Measurements from ENCODE around the gene KCNIP4. TPM values are rescaled to one million over a fixed set of nuclear protein-coding genes. Genes with fewer than 3 reads are reported as not detected.

The KCNIP4 gene
- polyA plus RNA-seq, 1 donor (not counting 4 experiments of a cell fraction or from before 2014, with no cell fraction given) = 0.07 TPM

GRCh38 chr4:20816287-20816686 is 1132.3 kb downstream of the KCNIP4 start:
- Histone ChIP-seq H3K9me1 (ENCODE audit: control insufficient read depth, extremely low read depth, insufficient read depth, low read length) (no peaks in the 10 kb centered on the region), H3K4me2 (ENCODE audit: control insufficient read depth, extremely low read depth, insufficient read depth, low read depth, low read length) (no peak overlapping the region), H3K4me1 (ENCODE audit: control insufficient read depth, extremely low read depth, insufficient read depth, low read length) (no peaks in the 10 kb centered on the region), H3K27me3 (ENCODE audit: control insufficient read depth, extremely low read depth, insufficient read depth, low read length) (no peaks in the 10 kb centered on the region), H2AFZ (ENCODE audit: control insufficient read depth, low read length) (no peak overlapping the region), H4K20me1 (ENCODE audit: control insufficient read depth, extremely low read depth, insufficient read depth, low read length) (no peaks in the 10 kb centered on the region), H3K4me3 (ENCODE audit: control insufficient read depth in 2 of 3, extremely low read depth in 1 of 3, insufficient read depth in 2 of 3, low read depth in 1 of 3, low read length in 3 of 3) (no peak overlapping the region), H3K79me2 (ENCODE audit: control insufficient read depth, insufficient read depth, low read length) (no peaks in the 10 kb centered on the region), H3K9me3 (ENCODE audit: control insufficient read depth, low read depth, low read length) (no peaks in the 10 kb centered on the region), H3K9ac (ENCODE audit: control insufficient read depth, extremely low read depth, insufficient read depth, low read length) (no peak overlapping the region), H3K36me3 (ENCODE audit: control insufficient read depth in 2 of 2, extremely low read depth in 1 of 2, insufficient read depth in 2 of 2, low read length in 2 of 2) (no peaks in the 10 kb centered on the region), H3K27ac (ENCODE audit: control insufficient read depth, insufficient read depth, low read length) (no peak overlapping the region)
- FAIRE-seq (no peak), DNase-seq (ENCODE audit: low read depth, low spot score) (no peak)
- TF ChIP-seq CTCF (optimal IDR thresholded peaks at IDR 0.05 in 1 of 3, IDR thresholded peaks at IDR 0.05 in 1 of 3, conservative IDR thresholded peaks at IDR 0.05 in 1 of 3; ENCODE audit: extremely low read depth in 1 of 3, insufficient read depth in 2 of 3, low read length in 3 of 3) (no peak), EZH2 (IDR thresholded peaks at IDR 0.05; ENCODE audit: low read length) (no peak)
- dilution Hi-C loops (cut with MboI; ENCODE audit: extremely low pct_ligation_motif_present, low sequenced_read_pairs) = no loop called here

GRCh38 chr4:20813700-20814099 is 1134.9 kb downstream of the KCNIP4 start:
- no peaks in the 10 kb centered on the region for H3K27me3 ChIP-seq (ENCODE audit: control insufficient read depth, extremely low read depth, insufficient read depth, low read length)
- H3K79me2 ChIP-seq (ENCODE audit: control insufficient read depth, insufficient read depth, low read length) = no peaks in the 10 kb centered on the region
- TF ChIP-seq CTCF (optimal IDR thresholded peaks at IDR 0.05 in 1 of 3, IDR thresholded peaks at IDR 0.05 in 1 of 3, conservative IDR thresholded peaks at IDR 0.05 in 1 of 3; ENCODE audit: extremely low read depth in 1 of 3, insufficient read depth in 2 of 3, low read length in 3 of 3) = no peak
- no peak for TF ChIP-seq EZH2 (IDR thresholded peaks at IDR 0.05; ENCODE audit: low read length)
- DNase-seq (ENCODE audit: low read depth, low spot score) (no peak), FAIRE-seq (no peak)
- H3K4me1 ChIP-seq (ENCODE audit: control insufficient read depth, extremely low read depth, insufficient read depth, low read length) = peaks cover 12% of the 10 kb centered on the region
- H3K27ac ChIP-seq (ENCODE audit: control insufficient read depth, insufficient read depth, low read length) = no peak overlapping the region
- H3K4me2 ChIP-seq (ENCODE audit: control insufficient read depth, extremely low read depth, insufficient read depth, low read depth, low read length) = no peak overlapping the region
- H3K9ac ChIP-seq (ENCODE audit: control insufficient read depth, extremely low read depth, insufficient read depth, low read length) = no peak overlapping the region
- no peaks in the 10 kb centered on the region for H4K20me1 ChIP-seq (ENCODE audit: control insufficient read depth, extremely low read depth, insufficient read depth, low read length)
- no peak overlapping the region for H2AFZ ChIP-seq (ENCODE audit: control insufficient read depth, low read length)
- dilution Hi-C loops (cut with MboI; ENCODE audit: extremely low pct_ligation_motif_present, low sequenced_read_pairs) = no loop called here
- no peaks in the 10 kb centered on the region for H3K36me3 ChIP-seq (ENCODE audit: control insufficient read depth in 2 of 2, extremely low read depth in 1 of 2, insufficient read depth in 2 of 2, low read length in 2 of 2)
- H3K4me3 ChIP-seq (ENCODE audit: control insufficient read depth in 2 of 3, extremely low read depth in 1 of 3, insufficient read depth in 2 of 3, low read depth in 1 of 3, low read length in 3 of 3) = no peak overlapping the region
- no peaks in the 10 kb centered on the region for H3K9me1 ChIP-seq (ENCODE audit: control insufficient read depth, extremely low read depth, insufficient read depth, low read length)
- no peaks in the 10 kb centered on the region for H3K9me3 ChIP-seq (ENCODE audit: control insufficient read depth, low read depth, low read length)

Measured in keratinocyte (primary cell).